GM19452 (cell line): Measurements from ENCODE around the gene SEMA4C.
A peak's percentile ranks its signal among the peaks of the same experiment; 100 is the strongest.

Experiments
- ATAC-seq: cut with Tn5 transposase; IDR thresholded peaks from one replicate; pipeline ENCODE4 v1.9.1; 2021; ENCODE audit not compliant: unreplicated experiment

The SEMA4C gene

GRCh38 chr2:96881349-96882195 is 11.7 kb upstream of the SEMA4C start:
- ATAC-seq, result no peak

DNA sequence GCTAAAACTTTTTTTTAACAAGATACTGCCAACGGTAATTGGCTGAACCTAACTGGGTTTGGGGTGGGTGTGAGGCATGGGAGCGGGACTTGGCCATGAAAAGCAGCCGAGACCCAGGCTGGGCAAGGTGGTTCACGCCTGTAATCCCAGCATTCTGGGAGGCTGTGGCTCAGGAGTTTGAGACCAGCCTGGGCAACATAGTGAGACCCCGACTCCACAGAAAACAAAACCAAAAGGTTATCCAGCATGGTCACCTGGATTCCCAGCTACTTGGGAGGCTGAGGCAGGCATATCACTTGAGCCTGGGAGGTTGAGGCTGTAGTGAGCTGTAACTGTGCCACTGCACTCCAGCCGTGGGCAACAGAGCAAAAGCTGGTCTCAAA is 11.0 kb upstream of the SEMA4C start:
- no peak for ATAC-seq

DNA sequence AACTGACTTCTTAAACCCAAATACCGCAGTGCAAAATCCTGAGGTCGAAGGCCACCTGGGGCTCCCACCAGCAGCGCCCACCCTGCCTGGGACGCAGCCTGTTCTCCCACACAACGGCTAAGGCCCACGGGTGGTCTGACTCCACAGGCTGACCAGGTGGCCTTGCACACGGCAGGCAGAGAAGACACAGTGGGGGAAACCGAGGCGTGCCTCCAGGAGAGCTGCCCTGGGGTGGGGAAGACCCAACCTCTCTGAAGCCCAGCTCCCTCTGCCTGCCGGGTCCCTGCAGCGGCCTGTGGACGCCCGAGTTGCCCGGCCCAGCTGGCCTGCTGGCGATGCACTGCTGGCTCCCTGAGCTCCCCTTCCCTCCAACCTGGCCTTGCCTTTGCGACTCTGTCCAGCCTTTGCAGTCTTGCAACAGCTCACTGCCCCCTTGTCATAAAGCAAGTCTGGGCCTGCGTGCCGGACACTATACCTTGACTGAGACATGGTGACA is 9.7 kb upstream of the SEMA4C start:
- ATAC-seq, result no peak

GRCh38 chr2:96878796-96879544 is 9.1 kb upstream of the SEMA4C start:
- no peak for ATAC-seq

DNA sequence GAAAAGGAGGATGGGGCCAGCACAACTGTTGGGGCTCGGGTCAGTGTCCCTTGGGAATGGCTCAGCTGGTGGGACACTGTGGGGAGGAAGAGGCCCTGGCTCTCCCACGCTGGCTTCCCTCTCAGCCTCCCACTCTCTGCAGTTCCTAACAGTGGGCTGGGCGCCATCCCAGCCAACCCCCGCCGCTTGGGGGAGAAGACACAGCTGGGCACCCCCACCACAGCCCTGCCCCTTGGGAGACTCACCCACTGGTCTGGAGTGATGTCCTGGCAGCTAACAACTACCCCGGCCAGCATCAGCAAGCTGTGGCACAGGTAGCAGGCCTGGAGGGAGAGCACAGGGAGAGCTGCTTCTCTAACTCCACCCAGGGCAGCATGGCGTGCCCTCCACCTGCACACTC is 8.3 kb upstream of the SEMA4C start:
- no peak for ATAC-seq

DNA sequence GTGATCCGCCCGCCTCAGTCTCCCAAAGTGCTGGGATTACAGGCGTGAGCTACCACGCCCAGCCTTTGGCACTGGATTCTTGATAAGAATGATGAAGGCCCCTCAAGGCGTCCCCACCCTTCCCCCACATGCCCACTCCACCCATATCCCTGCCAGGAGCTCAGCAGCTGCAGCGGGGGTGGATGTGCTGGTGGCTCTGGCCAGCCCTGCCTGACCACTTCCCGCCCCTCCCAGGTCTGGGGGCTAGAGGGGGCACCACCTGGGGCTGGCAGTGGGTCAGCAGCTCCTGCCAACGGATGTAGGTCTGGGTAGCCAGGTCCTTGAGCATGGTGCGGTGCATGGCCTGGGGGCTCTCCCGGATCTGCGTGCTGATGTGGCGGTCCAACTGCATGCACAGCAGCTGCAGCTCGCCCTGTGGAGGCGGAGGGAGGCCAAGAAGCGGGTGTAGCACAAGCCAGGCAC is 7.8 kb upstream of the SEMA4C start:
- no peak for ATAC-seq

GRCh38 chr2:96877042-96877451 is 7.2 kb upstream of the SEMA4C start:
- no peak for ATAC-seq

GRCh38 chr2:96876269-96877041 is 6.6 kb upstream of the SEMA4C start:
- ATAC-seq, result no peak

DNA sequence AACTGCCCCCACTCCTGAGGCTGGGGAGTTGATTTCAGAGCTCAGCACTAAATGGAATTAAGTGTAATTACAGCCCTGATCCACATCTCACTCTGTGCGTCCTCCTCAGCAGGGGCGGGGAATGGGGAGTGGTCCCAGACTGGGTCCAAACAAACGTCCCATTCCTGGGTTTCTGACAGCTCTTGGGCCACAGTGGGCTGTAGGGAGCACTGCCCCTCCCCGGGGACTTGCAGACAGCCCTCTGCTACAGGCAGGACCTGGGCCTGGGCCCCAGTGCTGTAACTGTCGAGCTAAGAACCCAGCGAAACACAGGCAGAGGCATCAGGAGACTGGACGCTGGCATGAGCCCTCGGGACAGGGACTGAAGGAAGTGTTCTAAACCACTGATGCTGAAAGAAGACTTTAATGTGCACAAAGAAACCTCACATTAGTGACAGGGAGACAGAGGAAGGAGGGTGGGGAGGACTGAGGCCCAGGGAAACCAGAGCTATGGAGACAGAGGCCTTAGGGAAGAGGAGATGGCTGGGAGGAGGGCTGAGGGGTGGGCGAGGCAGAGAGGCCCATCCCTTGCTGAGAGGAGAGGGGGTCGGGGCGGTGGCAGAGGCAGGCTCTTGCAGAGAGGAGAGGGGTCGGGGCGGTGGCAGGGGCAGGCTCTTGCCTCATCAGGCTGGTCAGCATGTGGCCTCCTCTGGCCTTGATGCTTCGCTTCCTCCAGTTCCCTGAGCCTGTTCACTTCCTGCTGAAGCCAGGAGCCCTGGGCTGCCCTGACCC is 5.8 kb upstream of the SEMA4C start:
- no peak for ATAC-seq

DNA sequence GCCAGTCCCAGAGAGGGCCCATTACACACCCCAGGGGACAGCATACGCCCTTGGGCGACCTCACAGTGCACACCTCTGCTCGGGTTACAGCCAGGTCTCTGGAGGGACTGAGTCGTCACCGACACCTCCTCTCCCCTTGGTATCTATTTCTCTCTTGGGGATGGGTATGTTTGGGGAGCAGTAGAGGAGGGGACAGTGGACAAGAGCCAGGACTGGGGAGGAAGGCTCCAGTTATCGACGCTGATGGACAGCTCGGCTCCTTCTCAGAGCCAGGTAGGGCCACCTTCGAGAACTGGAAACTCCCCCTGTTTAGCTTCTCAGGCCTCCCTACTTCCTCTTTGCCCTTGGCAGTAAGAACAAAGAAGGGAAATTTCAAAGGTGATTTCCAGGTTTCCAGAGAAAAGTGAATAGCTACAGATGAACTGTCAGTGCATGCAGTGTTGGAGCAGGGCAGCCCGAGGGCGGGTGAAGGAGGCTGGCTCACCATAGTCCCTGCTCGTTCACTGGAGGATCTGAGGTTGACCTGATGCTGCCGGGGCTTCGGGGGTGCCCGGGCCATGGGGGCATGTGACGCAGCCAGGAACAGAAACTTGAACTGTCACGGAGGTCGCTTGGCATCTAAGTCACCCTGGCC is 4.4 kb upstream of the SEMA4C start:
- peak; percentile 55 for ATAC-seq

GRCh38 chr2:96873651-96874096 is 3.8 kb upstream of the SEMA4C start:
- no peak for ATAC-seq

GRCh38 chr2:96872591-96873349 is 2.9 kb upstream of the SEMA4C start:
- ATAC-seq, result no peak

DNA sequence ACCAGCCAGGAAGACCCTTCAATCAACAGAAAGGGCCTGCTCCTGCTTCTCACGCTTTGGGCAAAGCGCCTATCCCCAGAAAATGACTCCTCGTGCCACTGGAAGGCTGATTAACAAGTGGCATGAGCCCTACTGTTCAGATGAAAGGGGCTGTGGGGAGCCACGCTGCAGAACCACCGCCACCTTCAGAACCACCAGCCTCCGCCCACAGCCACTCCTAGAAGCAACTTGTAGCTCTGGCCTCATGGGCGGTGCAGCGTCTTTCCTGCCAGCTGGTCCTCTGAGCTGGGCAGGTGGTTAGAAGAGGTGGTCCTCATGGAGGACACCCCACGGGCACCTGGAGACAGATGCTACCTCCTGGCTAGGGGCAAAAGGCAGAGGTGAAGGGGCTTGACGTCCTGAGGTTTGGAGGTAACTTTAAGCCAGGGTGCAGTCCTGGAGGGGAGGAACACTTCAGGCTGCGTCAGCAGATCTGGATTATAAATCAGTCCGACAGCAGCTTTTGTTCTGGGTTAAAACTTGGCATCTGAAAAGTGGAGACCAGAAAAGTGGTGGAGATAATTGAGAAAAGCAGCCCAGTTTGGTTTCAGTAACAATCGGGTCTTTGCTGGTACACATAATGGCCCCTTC is 861 bp upstream of the SEMA4C start:
- no peak for ATAC-seq

DNA sequence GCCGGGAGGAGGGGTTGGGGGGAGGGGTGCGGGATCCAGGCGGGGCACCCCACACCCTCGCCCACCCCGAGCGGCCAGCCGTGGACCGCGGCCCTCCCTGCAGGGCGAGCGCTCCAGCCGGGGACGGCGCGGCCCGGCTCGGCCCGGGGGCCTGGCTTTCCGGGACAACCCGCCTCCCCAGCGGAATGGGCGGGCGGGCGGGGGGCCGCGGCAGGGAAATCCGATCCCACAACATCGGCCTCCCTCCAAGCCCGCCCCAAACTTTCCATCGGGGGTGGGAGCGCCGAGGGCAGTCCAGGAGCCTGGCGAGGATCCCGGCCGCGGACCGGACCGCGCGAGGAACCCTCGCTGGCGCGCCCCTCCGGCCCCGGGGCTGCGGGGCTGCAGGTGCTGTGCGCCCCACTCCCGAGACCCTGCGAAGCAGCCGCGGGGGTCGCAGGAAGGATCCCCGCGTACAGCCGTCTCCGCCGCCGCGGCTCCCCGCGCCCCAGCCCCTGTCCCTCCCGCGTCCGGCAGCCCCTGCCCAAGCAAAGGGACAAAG is 529 bp downstream of the SEMA4C start:
- no peak for ATAC-seq

GRCh38 chr2:96868555-96869280 is 1.2 kb downstream of the SEMA4C start:
- peak; percentile 53 for ATAC-seq

DNA sequence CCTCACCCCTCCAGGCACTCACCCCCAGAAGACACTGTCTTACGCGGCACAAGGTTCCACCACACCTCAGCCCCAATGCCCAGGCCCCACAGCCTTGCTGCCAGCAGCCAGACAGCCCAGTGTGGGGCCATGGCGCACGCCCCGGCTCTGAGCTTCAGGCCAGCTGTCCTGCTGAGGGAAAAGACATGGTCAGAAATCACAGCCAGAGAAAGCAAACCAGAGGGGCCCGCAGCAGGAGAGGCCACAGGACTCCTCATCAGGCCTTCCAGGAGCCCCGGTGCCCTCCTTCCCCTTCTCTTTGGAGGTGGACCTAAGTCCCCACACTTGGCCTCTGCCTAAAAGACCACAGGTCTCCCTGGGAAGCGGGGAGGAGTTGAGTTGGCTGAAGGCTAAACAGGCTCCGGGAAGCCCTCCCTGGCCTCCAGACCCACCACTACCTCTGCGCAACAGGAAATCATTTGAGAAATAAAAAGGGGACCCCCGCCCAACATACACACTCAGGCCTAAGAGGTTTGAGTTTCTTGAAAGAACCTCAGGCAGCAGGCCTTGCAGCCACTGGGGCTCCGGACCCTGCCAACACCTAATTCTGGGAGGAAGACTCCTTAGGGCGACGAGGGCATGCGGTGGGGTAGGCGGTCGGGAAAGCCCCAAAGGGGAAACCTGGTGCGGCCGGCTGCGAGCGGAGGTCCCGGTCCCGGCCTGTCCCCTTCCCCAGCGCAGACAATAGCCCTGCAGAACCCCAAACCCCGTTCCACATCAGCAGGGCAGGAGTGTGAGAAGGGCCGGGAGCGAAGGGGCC is 1.9 kb downstream of the SEMA4C start:
- ATAC-seq, result no peak
